ENCODE measurements around the gene ZNF511.

The ZNF511 gene

DNA sequence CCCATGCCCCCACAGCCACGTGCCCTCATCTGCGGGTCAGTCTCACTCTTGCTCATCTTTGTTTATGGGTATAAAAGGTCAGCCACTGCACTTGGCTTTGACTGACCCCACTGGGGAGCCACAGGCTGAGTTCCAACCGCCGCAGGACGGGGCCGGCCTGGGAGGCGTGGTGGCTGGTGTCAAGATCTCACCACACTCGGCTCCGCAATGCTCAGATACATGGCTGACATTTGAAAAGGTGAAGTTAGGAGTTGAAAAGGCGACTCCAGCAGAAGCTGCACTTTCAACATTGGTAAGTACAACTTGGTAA lies 14.9 kb upstream of the ZNF511 start:
- no peak for DNase-seq

DNA sequence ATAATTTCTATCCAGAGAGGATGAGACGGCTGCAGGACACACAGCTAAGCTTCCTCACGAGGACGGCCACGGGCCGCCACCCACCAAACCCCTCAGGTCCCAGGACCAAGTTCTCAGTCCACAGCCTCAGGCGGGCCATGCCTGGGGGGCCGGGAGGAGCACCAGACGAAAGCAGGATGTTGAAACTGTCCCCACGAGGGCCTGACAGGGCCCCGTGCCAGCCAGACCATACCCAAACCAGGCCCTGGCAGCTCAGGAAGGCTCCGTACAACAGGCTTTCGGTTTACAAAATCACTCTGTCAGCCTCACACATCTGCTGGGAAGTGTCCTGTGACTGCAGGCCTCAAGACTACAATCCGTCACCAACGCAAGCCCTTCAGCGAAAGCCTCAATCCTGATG lies 14.5 kb upstream of the ZNF511 start:
- no peak for DNase-seq

DNA sequence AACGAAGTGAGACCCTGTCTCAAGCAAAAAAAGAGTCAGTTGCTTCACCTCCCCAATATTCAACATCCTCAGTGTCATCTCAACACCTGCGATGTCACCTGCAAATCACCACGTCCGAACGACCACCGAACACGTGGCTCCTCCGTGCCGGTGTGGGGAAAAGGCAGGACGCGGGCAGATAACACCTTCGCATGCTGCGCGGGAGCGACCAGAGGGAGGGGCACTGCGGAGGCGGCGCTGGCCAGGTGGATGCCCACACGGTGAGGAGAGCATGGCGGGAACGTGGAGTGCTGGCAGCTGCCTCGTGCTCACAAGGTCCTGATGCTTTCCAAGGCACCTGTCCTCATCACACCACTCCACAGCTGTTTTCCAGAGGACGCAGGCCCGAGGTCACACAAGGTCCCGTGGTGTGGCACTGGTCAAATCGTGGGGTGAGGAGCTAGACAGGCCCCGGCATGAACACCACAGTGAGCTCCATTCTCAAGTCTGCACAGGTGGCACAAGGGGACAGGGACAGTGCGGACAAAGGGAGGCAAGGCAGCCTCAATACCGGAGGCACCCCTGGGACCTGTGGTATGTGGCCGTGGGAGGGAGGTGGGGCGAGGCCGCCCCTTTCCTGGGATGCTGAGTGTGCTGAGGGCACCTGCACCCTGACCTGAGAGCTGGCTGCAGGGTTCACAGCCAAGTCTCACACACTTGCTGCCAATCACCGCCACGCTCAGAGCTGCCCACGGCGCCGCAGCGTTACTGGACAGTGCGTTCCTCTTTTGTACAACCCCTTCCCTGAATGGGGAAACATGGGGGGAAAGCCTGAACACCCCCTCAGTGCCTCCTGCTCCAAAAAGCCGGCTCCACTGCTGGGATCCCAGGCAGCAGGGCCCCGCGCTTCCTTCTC lies 13.0 kb upstream of the ZNF511 start:
- no peak for DNase-seq

DNA sequence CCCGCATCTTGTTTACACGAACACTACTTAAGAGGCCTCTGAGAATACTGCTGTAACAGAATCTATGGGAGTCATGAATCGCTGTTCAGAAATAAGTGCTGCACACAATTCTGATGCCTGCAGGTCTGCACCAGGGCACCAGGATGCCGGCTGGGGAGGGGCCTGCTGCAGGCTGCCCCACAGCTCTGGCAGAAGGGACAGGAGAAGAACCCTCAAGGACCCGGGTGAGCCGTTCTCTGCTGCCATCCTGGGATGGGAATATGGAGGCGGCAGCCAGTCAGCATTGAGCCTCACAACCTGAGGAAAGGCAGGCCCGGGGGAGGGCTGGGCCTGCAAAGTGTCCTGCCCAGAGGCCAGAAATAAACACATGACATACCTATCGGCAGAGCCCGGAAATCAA lies 11.2 kb upstream of the ZNF511 start:
- no peak for DNase-seq

DNA sequence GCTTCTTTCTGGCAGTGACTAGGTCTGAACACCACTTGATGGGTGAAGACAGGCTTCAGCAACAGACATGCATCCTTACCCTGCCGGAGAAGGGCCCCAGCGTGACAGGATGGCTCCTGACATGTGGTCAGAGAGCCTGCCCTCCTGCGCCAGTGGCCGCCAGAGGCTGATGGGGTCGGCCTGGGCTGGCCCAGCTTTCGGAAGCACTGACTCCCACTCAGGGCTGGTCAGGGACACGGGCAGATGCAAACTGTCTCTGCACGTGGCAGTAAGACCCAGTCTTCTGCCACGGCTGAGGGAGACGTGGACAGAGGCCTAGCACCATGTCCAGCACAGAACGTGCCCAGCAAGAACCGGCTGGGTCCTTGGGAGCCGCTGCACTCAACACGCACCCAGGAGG lies 10.2 kb upstream of the ZNF511 start:
- DNase-seq: no peak

DNA sequence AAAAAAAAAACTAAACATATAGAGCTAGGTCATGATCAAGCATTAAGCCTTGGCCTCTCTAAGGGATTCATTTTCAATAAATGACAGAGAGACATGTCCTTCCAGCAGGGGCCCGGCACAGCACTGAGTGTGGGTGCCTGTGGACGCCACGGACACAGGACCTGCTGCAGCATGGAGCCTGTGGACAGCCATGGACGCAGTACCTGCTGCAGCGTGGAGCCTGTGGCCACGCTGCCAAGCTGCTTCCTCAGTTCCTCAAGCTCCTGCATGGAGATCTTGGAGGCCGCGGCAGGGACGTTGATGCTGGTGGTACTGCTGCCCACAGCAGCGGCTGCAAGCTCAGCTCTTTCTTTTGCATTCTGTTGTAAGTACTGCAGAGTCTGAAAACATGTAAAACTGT lies 9.5 kb upstream of the ZNF511 start:
- no peak for DNase-seq

DNA sequence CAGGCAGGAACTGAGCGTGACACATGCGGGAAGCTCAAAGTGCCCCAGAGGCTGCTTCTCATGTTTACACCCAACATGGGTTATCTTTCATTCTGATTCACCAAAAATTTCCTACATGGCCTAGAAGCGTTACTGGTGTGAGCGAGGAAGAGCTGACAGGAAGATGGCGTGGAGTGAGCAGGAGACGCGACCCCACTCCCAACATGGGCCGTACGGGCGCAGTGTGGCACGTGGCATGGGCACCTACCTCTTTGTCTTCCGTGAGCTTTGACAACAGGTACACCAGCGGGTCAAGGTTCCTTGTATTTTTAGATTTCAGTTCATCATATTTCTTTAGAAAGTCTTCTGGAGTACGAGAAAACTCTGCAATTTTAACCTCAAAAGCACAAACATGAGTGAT lies 9.0 kb upstream of the ZNF511 start:
- no peak for DNase-seq

DNA sequence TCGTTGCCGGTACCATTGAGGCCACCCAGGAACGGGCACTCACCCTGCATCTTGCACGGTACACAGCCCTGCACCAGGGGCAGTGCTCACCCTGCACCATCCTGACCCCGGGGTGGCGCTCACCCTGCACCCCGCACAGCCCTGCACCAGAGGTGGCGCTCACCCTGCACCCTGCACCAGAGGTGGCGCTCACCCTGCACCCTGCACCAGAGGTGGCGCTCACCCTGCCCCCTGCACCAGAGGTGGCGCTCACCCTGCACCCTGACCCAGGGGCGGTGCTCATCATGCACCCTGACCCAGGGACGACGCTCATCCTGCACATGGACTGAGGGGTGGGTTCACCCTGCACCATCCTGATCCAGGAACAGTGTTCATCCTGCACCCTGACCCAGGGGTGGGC lies 6.5 kb upstream of the ZNF511 start:
- DNase-seq: no peak

DNA sequence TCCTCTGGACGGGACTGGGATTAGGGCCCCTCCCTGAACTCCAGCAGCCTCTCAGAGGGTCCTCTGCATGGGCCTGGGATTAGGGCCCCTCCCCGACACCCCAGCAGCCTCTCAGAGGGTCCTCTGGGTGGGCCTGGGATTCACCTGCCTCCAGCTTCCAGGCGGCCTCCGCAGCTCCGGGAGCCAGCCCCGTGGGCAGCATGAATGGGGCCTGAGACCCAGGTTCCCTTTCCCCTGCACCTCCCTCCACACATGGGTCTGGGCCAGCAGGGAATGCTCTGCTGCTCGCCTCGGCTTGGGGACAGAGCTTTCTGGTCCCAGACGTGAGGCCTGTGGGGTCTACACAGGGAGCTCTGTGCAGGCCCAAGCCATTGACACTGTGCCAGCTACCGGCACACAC lies 5.5 kb upstream of the ZNF511 start:
- no peak for DNase-seq

DNA sequence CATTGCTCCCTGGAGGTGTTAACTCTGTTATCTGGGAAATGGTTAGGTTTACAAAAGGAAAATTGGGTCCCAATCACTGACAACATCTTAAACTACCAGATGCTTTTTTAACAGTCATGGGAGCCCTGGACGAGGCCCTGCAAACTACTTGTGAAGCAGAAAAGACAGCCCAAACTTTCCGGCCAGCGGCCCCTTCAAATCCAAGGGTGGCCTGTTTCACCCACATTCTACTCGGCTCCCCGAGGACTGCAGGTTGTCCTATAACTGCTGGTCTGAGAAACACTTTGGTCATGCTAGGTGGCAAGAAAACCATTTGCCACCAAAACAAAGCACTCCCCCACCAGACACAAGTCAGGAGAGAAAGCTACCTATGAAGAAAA lies 2.6 kb upstream of the ZNF511 start:
- DNase-seq: no peak

DNA sequence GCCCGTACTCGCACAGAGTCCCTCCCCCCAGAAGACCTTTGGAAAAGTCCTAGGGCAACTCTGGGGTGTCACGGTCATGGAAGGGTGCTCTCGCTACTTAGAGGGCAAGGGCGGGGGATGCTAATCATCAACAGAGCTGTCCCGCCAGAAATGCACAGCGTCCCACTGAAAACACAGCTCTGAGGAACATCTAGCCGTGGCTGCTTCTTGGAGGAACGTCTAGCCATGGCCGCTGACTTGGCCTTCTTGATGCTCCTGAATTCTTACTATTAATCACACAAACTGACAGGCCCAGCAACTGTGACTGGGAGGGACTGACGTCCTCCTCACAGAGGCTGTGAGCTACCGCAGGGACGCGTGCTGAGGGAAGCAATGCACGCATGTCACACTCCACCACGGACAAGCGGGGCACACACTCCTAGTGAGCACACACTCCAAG lies 1.8 kb upstream of the ZNF511 start:
- DNase-seq: no peak

DNA sequence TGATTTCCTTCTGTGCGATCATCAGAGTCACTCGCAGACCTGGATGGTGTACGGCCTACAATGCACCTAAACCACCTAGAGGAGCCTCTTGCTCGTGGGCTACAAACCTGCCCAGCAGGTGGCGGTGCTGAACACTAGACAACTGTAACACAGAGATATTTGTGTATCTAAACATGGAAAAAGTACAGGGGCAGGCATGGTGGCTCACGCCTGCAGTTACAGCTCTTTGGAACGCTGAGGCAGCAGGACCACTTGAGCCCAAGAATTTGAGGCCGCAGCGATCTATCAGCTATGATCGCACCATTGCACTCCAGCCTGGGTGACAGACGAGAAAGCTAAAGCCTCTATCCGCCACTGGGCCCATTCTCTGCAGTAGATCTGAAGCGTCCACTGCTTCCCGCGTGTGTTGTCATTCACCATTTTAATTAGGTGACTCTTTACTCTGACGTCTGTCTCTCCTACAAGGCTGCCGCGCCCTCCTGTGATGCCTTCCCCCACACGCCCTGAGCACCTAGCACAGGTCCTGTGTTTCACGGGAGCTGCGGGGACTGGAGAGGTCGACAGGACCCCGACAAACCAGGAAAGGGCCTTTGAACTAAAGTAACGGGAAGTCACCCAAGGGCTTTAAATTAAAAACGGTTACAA lies 816 bp upstream of the ZNF511 start:
- peak; percentile 89 for DNase-seq

DNA sequence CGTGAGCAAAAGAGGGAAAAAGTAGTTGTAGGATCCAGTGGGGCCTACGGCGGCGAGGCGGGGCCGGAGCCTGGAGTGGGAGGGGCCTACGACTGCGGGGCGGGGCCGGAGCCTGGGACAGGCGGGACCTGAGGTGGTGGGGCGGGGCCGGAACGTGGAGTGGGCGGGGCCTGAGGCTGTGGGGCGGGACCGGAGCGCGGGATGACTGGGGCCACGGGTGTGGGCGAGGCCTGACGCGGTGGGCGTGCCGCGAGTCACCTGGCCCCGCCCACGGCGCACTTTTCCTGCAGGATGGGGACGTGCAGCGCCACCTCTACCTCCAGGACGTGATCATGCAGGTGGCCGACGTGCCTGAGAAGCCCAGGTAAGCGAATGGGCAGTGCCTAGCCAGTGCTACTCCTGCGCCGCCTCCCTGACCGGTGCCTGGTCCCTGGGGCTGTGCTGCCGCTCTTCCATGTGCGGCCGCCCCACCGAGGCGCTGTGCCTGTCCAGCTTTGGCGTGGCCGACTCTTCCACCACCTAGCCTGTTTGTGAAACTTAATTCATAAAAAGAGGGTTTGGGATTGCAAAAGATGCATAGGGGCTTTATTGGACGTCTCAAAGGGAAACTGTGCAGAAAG lies 496 bp downstream of the ZNF511 start:
- DNase-seq: peak; percentile 93

DNA sequence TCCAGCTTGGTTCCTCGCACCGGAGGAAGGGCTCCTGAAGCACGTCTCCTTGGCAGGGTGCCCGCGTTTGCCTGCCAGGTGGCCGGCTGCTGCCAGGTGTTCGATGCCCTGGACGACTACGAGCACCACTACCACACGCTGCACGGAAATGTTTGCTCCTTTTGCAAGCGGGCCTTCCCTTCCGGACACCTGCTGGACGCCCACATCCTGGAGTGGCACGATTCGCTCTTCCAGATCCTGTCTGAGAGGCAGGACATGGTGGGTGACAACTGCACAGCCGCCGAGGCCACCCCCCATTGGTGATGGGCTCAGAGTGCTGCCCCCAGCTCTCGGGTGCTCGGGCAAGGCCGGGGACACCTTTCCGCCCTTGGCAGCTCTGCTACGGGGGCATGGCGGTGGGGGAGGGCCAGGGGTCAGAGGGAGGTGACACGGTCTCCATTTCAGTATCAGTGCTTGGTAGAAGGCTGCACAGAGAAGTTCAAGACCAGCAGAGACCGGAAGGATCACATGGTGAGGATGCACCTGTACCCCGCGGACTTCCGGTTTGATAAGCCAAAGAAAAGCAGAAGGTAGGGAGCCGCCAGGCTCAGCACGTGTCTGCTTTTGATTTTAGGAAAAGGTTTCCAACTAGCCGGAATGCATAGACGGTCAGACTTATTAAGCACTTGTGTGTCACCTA lies 1.1 kb downstream of the ZNF511 start:
- DNase-seq: no peak

DNA sequence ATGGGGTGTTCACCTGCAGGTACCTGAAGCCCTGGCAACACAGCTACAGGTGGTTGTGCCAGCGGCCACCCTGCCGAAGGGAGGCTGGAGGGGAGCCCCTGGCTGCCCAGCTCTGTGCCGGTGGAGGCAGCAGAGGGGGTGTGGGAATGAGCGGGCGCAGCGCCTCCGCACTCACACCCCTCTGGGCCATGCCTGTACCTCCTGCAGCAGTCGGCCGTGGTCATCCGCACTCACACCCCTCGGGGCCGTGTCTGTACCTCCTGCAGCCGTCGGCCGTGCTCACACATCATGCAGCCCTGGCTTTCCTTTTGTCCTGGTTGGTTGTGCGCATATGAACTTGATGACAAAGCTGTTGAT lies 1.7 kb downstream of the ZNF511 start:
- no peak for DNase-seq

DNA sequence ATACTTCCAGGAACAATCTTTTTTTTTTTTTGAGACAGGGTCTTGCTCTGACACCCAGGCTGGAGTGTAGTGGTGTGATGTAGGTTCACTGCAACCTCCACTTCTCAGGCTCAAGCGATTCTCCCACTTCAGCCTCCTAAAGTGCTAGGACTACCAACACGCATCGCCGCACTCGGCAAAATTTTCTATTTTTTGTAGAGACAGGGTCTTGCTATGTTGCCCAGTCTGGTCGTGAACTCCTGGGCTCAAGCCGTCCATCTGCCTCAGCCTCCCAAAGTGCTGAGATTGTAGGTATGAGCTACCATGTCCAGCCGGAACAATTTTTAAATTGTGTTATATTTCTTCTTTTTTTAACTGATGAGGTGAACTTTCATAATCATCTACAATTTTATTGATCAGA lies 2.1 kb downstream of the ZNF511 start:
- DNase-seq: no peak

DNA sequence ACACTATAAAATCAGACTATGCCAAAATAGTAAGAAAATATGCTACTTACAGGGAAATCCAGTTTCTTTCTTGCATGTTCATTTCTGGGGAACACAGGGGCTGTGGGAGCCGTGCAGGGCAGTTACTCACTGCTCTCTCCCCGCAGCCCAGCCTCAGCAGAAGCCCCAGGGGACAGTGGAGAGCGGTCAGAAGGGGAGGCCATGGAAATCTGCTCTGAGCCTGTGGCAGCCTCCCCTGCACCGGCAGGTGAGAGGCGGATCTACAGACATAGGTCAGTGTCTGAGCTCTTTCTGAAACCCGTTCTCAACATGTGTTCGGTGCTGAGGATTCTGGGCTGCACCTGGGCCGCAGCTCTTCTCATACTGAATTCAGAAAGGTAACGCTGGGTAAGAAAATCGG lies 2.9 kb downstream of the ZNF511 start:
- no peak for DNase-seq

DNA sequence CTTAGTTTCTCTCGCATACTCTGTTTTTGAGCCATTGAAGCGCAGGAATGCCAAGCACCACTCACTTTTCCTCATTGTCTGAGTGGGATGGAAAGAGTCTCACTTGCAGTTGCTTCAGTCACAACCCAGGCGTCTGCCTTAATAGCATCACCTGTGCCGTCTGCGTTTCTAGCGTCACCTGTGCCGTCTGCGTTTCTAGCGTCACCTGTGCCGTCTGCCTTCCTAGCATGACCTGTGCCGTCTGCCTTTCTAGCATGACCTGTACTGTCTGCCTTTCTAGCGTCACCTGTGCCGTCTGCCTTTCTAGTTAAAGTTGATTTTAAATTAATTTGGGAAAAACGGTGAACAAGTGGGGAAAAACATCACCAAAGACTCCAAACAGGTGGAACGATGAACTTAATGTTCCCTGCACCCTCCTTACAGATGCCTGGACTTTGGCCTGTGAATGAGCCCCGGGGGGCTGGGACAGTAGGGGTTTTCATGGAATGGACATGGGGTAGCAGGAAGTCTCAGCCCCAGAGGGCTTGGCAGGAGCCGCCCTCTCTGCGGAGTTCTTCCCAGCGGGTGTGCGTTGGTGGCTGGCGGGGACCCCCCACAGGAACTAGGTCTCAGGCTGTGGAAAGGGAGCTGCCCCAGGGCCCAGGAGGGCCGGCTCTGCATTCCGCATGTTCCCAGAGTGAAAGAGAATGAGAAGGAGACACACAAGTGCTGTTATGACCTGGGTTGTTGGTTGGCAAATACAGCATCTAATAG lies 3.5 kb downstream of the ZNF511 start:
- no peak for DNase-seq

DNA sequence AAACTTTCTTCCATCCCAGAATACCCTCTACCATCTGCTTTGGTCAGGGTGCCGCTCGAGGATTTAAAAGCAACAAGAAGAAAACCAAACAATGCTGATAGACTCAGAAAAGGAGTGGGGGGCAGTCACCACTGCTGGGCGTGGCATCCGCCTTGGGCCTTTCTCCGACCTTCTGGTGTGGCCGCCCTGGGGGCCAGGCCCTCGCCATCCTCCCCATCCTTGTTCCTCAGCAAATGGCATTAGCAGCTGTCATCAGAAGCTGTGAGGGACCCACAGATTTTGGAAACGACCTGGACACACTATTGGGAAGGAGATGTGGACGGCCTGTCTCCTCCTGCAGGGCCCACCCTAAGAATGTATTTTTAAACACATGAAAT lies 4.0 kb downstream of the ZNF511 start:
- no peak for DNase-seq

DNA sequence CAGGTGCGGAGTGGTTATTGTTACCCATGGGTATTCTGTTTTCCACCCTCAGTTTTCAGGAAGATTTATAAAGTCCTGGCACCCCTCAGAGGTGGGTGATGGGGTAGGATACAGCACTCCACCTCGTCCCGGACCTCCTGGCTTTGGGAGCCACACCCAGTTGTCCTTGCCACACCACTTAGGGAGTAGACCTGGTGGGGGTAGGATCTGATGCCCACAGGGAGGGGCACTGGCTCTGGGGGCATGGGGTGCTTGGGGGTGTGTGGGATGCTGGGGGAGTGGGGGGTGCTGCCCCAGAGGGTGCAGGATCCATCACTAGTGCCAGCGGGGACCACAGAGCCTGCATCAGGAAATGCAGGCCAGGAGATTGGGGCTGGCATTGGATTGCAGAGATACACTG lies 4.5 kb downstream of the ZNF511 start:
- no peak for DNase-seq

DNA sequence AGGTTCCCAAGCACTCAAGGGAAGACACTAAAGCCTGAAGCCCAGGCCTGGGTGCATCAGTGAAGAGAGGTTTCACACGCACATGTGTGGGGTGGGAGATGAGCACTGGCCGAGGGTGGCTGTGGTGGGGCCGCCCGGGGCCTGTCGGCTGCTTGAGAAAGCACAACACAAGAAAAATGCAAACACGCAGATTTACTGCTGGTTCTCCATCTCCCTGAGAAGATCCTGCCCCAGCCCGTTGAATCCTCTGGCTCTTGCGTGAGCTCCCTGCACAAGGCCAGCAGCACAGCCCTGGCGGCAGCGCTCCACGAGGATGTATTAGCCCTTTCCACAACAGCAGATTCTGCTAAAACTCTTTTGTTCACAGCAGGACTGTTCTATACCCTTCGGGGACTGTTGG lies 6.2 kb downstream of the ZNF511 start:
- DNase-seq: no peak

DNA sequence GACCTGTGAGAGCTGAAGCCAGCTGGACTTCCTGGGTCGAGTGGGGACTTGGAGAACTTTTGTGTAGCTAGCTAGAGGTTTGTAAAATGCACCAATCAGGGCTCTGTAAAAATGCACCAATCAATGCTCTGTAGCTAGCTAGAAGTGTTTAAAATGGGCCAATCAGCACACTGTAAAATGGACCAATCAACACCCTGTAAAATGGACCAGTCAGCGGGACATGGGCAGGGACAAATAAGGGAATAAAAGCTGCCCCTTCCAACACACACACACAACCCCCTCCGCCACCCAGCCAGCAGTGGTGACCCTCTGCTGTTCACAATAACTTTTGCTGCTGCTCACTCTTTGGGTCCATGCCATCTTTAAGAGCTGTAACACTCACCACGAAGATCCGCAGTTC lies 7.1 kb downstream of the ZNF511 start:
- DNase-seq: no peak

DNA sequence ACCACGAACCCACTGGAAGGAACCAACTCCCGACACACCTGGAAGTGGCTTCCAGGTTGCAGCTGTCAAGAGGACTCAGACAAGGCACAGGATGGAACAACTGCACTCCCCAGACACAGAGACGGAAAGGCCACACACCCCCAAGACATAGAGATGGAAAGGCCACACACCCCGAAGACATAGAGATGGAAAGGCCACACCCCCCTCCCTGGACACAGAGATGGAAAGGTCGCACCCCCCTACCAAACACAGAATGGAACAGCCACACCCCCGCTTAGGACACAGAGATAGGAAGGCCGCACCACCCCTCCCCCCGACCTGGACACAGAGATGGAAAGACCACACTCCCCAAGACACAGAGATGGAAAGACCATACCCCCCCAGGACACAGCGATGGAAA lies 7.6 kb downstream of the ZNF511 start:
- DNase-seq: no peak

All from central memory CD4-positive, alpha-beta T cell (primary cell).